CD4-positive, alpha-beta T cell (primary cell): ENCODE measurements around the gene TENT5C. TPM values are rescaled to one million over a fixed set of nuclear protein-coding genes. Genes with fewer than 3 reads are reported as not detected.

ENCODE experiments used
- ATAC-seq: fragments of 200-7000 bp; cut with Tn5 transposase; one replicate; pipeline ENCODE4 v1.10.0; 2022; ENCODE audit warnings: mild to moderate bottlenecking; ENCODE audit not compliant: poor library complexity
- CTCF ChIA-PET: fragments of 350-600 bp; sonication (Branson Sonifier 250); formaldehyde crosslinking; loops from one replicate; lab custom pipeline; 2021; ENCODE audit warnings: antibody characterized with exemption, inconsistent platforms; lab: Charles Lee
- POLR2A ChIA-PET: fragments of 350-600 bp; sonication (Branson Sonifier 250); formaldehyde crosslinking; loops from one replicate; lab custom pipeline; 2021; ENCODE audit warnings: antibody characterized with exemption, inconsistent platforms; lab: Charles Lee
- DNase-seq, 14 experiments: peaks; one replicate each; pipeline ENCODE4 v3.0.0-alpha.2; 2013 to 2020; ENCODE audit warnings: mixed read lengths in 2 of 14
- H3K27ac ChIP-seq, 2 donors: one replicate each; pipeline versions ENCODE4 v1.5.1 to v1.7.0; 2013; ENCODE audit warnings: low read length in 2 of 2, low read depth in 1 of 2, mild to moderate bottlenecking in 1 of 2
- H3K27me3 ChIP-seq, 2 experiments: 1 replicate in 1 of 2; 2 replicates in 1 of 2; pipeline versions ENCODE4 v1.6.1 to v1.7.0; 2013; ENCODE audit warnings: low read length in 2 of 2, control low read depth in 1 of 2, mild to moderate bottlenecking in 1 of 2, moderate library complexity in 1 of 2; ENCODE audit not compliant: insufficient read depth in 2 of 2, control insufficient read depth in 1 of 2
- H3K36me3 ChIP-seq: one replicate; pipeline ENCODE4 v1.6.1; 2013; ENCODE audit warnings: low read length, control low read depth; ENCODE audit not compliant: insufficient read depth
- H3K4me1 ChIP-seq: one replicate; pipeline ENCODE4 v1.6.1; 2013; ENCODE audit warnings: low read length, control low read depth; ENCODE audit not compliant: insufficient read depth
- H3K4me3 ChIP-seq: one replicate; pipeline ENCODE4 v1.5.1; 2013; ENCODE audit warnings: mild to moderate bottlenecking, low read length, moderate library complexity
- H3K9me3 ChIP-seq, 2 experiments: 1 replicate in 1 of 2; 2 replicates in 1 of 2; pipeline versions ENCODE4 v1.6.1 to v1.7.0; 2013; ENCODE audit warnings: low read length in 2 of 2, mild to moderate bottlenecking in 2 of 2, control low read depth in 1 of 2, moderate library complexity in 1 of 2; ENCODE audit not compliant: control insufficient read depth in 1 of 2, insufficient read depth in 1 of 2
- H3K27ac Mint-ChIP-seq: one replicate; pipeline ENCODE4 v1.8.0; 2020; ENCODE audit warnings: mixed read lengths
- H3K27me3 Mint-ChIP-seq: one replicate; pipeline ENCODE4 v1.8.0; 2021; ENCODE audit warnings: mixed read lengths
- H3K36me3 Mint-ChIP-seq: one replicate; pipeline ENCODE4 v1.8.0; 2021; ENCODE audit warnings: low read depth, mixed read lengths
- H3K4me1 Mint-ChIP-seq: one replicate; pipeline ENCODE4 v1.8.0; 2021; ENCODE audit warnings: low read depth, mixed read lengths
- H3K4me3 Mint-ChIP-seq: one replicate; pipeline ENCODE4 v1.8.0; 2020; ENCODE audit warnings: mild to moderate bottlenecking, mixed read lengths
- H3K9me3 Mint-ChIP-seq: one replicate; pipeline ENCODE4 v1.8.0; 2020; ENCODE audit warnings: mixed read lengths
- CTCF ChIP-seq: fragments of 200-600 bp; IDR thresholded peaks from one replicate; pipeline ENCODE4 v1.8.0; 2022; ENCODE audit warnings: antibody characterized with exemption, mild to moderate bottlenecking
- intact Hi-C, 2 experiments: fragments of 100-400 bp; cut with DNase I in 1 of 2; cut with micrococcal nuclease in 1 of 2; formaldehyde crosslinking; loops; one replicate each; pipeline versions ENCODE4 v1.15.1 to v1.9.0; 2023 to 2025; cut with DNase I, micrococcal nuclease
- total RNA-seq, 174 experiments: library from RNA in 2 of 174; stranded (reverse) in 2 of 174; gene quantifications; one replicate each; pipeline ENCODE4 v1.2.3 and lab custom pipeline; 2021 to 2026

TENT5C gene
- total RNA-seq, 2 experiments from 2014 or later = 122 to 123 TPM

- Histone ChIP-seq H3K4me3 (no peak overlapping the region), H3K4me1 (peaks cover 79% of the 10 kb centered on the region), H3K27me3 (no peaks in the 10 kb centered on the region), H3K9me3 (no peaks in the 10 kb centered on the region), H3K36me3 (peaks cover 14% of the 10 kb centered on the region), H3K27ac (no peak overlapping the region)
- POLR2A ChIA-PET = interaction anchor here (0.7 to 1.4 kb wide), 2 partner anchors 22 to 62 kb away, joined by 3 to 4 read pairs; no protein-coding TSS in a partner anchor
- no peaks in the 10 kb centered on the region for H3K9me3 Mint-ChIP-seq
- intact Hi-C loops = no loop called here
- CTCF ChIA-PET = interaction anchor here (1.6 kb wide), 1 partner anchor 62 kb away, joined by 7 read pairs; no protein-coding TSS in a partner anchor
- H3K27ac Mint-ChIP-seq = no peak overlapping the region
- DNase-seq (no peak), ATAC-seq (no peak)
- TF ChIP-seq CTCF = no peak
- H3K4me3 Mint-ChIP-seq = no peak overlapping the region
- H3K27me3 Mint-ChIP-seq = no peaks in the 10 kb centered on the region
- H3K4me1 Mint-ChIP-seq = peaks cover 88% of the 10 kb centered on the region
- peaks cover 55% of the 10 kb centered on the region for H3K36me3 Mint-ChIP-seq
Measured at GRCh38 chr1:117612517-117613248, 6.8 kb downstream of the TENT5C start.

- Mint-ChIP-seq H3K4me1 (peaks cover 88% of the 10 kb centered on the region), H3K27me3 (no peaks in the 10 kb centered on the region), H3K36me3 (peaks cover 53% of the 10 kb centered on the region), H3K27ac (no peak overlapping the region), H3K9me3 (no peaks in the 10 kb centered on the region), H3K4me3 (no peak overlapping the region)
- intact Hi-C loops = no loop called here
- peaks cover 73% of the 10 kb centered on the region for H3K4me1 ChIP-seq
- no peaks in the 10 kb centered on the region for H3K9me3 ChIP-seq
- no peak for ATAC-seq
- H3K36me3 ChIP-seq = peaks cover 14% of the 10 kb centered on the region
- no peak for DNase-seq
- H3K27ac ChIP-seq = no peak overlapping the region
- ChIA-PET POLR2A (no interaction called here), CTCF (interaction anchor here (1.1 to 1.4 kb wide), 2 partner anchors 61 to 145 kb away, joined by 3 to 6 read pairs; no protein-coding TSS in a partner anchor)
- H3K27me3 ChIP-seq = no peaks in the 10 kb centered on the region
- H3K4me3 ChIP-seq = no peak overlapping the region
- TF ChIP-seq CTCF = no peak
Measured at GRCh38 chr1:117613249-117613968, 7.6 kb downstream of the TENT5C start.

- ChIA-PET CTCF (interaction anchor here (1.1 to 1.4 kb wide), 2 partner anchors 60 to 144 kb away, joined by 3 to 6 read pairs; no protein-coding TSS in a partner anchor), POLR2A (no interaction called here)
- Histone ChIP-seq H3K4me3 (no peak overlapping the region), H3K36me3 (peaks cover 14% of the 10 kb centered on the region), H3K27me3 (no peaks in the 10 kb centered on the region), H3K9me3 (no peaks in the 10 kb centered on the region), H3K4me1 (peaks cover 73% of the 10 kb centered on the region), H3K27ac (no peak overlapping the region)
- H3K9me3 Mint-ChIP-seq = no peaks in the 10 kb centered on the region
- TF ChIP-seq CTCF = no peak
- no peak overlapping the region for H3K27ac Mint-ChIP-seq
- H3K27me3 Mint-ChIP-seq = no peaks in the 10 kb centered on the region
- no peak for DNase-seq
- no peak overlapping the region for H3K4me3 Mint-ChIP-seq
- H3K4me1 Mint-ChIP-seq = peaks cover 88% of the 10 kb centered on the region
- no peak for ATAC-seq
- H3K36me3 Mint-ChIP-seq = peaks cover 48% of the 10 kb centered on the region
- intact Hi-C loops = no loop called here
Measured at GRCh38 chr1:117613969-117614729, 8.3 kb downstream of the TENT5C start.
